Lower leg skin (tissue), 4 donors: Measurements from ENCODE around the gene FANK1. TPM values are rescaled to one million over a fixed set of nuclear protein-coding genes. Genes with fewer than 3 reads are reported as not detected.

Source experiments
- DNase-seq, 2 donors: peaks; one replicate each; pipeline ENCODE4 v3.0.0-alpha.2; 2019; ENCODE audit warnings: low spot score in 2 of 2
- H3K4me3 ChIP-seq: fragments of 200-600 bp; sonication (generic); 2 replicates; pipeline ENCODE4 v1.5.1; 2017; ENCODE audit warnings: mild to moderate bottlenecking, low read depth; ENCODE audit not compliant: poor library complexity, severe bottlenecking
- POLR2A ChIP-seq, 2 donors: fragments of 450-650 bp; IDR thresholded peaks; one replicate each; pipeline ENCODE4 v1.6.1; 2016 to 2017; ENCODE audit warnings: antibody characterized with exemption in 2 of 2, mild to moderate bottlenecking in 1 of 2, moderate library complexity in 1 of 2
- WGBS, 2 donors: methylation state at CpG; one replicate each; pipeline ENCODE4 v1.1.5; 2018; 5-methylcytosine and 5-hydroxymethylcytosine counted together
- intact Hi-C: fragments of 100-400 bp; cut with DNase I; formaldehyde crosslinking; loops from one replicate; pipeline ENCODE4 v1.15.0; 2023; ENCODE audit warnings: low total_unique reads
- total RNA-seq, 4 donors: library from RNA; depleted of rRNA; stranded (reverse); fragments of >200 nt; gene quantifications; one replicate each; pipeline ENCODE4 v1.1.0, GENCODE V29; 2016
- TF ChIP-seq, protein P1 (sequence below), 3 donors: fragments of 450-650 bp; IDR thresholded peaks; one replicate each; pipeline ENCODE4 v1.5.1; 2016; ENCODE audit warnings: antibody characterized with exemption in 3 of 3, mild to moderate bottlenecking in 3 of 3, moderate library complexity in 2 of 3

FANK1 gene
- total RNA-seq, 4 donors from 2014 or later: 3.0 to 7.8 (median 4.3) TPM

GRCh38 chr10:125992254-125992653 lies 95.9 kb downstream of the FANK1 start:
- intact Hi-C loops: no loop called here
- WGBS, 2 donors: 82 to 84% methylated on average over 7 of the region's 7 CpGs

DNA sequence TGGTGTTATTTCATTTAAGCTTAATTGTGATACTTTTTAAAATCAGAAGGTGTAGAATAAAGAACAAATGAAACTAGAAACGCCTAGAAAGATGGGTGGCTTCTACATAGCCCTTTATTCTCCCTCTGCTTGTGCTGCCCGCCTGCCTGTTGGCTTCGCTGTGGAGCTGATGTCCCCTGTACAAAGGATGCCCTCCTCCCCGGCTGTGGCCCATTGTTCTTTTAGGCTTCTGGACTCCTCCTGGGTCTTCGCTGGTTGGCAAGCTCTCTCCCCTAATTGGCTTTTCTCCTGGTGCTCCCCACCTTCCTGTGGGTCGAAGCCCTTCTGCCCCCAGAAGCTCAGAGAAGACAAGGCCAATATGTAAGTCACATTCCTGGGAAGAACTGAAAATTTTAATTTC lies 98.2 kb downstream of the FANK1 start:
- no peak for DNase-seq
- 87 to 93% methylated on average over 6 of the region's 6 CpGs for WGBS, 2 donors
- intact Hi-C loops: no loop called here
- H3K4me3 ChIP-seq: no peak overlapping the region
- TF ChIP-seq, protein P1, sequence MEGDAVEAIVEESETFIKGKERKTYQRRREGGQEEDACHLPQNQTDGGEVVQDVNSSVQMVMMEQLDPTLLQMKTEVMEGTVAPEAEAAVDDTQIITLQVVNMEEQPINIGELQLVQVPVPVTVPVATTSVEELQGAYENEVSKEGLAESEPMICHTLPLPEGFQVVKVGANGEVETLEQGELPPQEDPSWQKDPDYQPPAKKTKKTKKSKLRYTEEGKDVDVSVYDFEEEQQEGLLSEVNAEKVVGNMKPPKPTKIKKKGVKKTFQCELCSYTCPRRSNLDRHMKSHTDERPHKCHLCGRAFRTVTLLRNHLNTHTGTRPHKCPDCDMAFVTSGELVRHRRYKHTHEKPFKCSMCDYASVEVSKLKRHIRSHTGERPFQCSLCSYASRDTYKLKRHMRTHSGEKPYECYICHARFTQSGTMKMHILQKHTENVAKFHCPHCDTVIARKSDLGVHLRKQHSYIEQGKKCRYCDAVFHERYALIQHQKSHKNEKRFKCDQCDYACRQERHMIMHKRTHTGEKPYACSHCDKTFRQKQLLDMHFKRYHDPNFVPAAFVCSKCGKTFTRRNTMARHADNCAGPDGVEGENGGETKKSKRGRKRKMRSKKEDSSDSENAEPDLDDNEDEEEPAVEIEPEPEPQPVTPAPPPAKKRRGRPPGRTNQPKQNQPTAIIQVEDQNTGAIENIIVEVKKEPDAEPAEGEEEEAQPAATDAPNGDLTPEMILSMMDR (IDR thresholded peaks at IDR 0.05): no peak
- TF ChIP-seq POLR2A (IDR thresholded peaks at IDR 0.05): no peak

More at GRCh38 chr10:125992254-125992653, 95.9 kb downstream of the FANK1 start:
- DNase-seq: no peak
- TF ChIP-seq POLR2A (IDR thresholded peaks at IDR 0.05): no peak
- TF ChIP-seq, protein P1 (IDR thresholded peaks at IDR 0.05): no peak
- H3K4me3 ChIP-seq: no peak overlapping the region

DNA sequence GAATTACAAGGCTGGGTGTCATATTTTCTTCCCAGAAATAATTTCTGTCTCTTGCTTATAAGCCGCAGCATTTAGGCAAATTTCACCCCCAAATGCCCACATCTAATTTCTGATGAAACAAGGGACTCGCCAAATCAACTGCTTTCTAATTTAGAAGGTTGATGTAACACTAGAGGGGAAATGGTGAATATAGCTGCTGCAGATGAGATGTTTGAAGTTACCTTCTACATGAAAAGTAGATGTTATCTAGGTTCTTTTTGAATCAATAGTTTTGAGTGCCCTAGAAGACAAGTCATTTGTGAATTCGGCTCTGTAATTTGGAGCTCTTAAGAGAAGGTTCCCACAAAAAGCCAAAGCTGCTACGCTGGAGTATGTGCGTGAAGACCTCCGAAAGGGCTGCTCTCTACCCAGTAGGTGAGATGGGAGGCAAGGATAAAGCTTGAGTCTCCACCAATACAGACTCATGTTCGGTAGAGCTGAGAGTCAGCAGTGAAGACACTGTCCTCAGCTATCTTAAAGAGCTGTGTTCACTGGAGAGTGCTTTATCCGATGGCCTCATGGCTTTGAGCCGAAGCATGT lies 99.5 kb downstream of the FANK1 start:
- 91 to 97% methylated on average over 9 of the region's 9 CpGs for WGBS, 2 donors
- intact Hi-C loops: no loop called here
- no peak overlapping the region for H3K4me3 ChIP-seq
- DNase-seq: no peak
- TF ChIP-seq, protein P1 (IDR thresholded peaks at IDR 0.05): no peak
- TF ChIP-seq POLR2A (IDR thresholded peaks at IDR 0.05): no peak

DNA sequence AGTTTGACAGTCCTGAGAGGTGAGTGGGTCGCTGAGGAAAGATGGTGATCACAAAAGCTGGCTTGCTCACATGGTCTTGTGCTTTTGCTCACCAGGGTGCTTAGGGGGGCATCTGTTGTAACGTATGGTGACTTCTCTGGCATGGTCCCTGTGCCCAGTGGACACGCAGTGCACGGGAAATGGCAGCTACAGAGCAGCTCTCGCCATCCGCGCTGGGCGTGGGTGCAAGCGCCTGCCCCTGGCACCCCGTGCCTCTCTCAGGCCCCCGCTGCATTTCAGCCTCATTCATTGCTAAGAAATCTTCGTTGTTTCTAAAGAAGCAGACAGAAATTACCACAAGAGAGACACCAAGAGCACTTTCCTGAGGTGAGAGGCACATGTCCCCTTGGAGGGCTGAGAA lies 101.2 kb downstream of the FANK1 start:
- DNase-seq: no peak
- 96 to 97% methylated on average over 12 of the region's 12 CpGs for WGBS, 2 donors
- H3K4me3 ChIP-seq: no peak overlapping the region
- TF ChIP-seq, protein P1 (IDR thresholded peaks at IDR 0.05): no peak
- TF ChIP-seq POLR2A (IDR thresholded peaks at IDR 0.05): no peak
- intact Hi-C loops: no loop called here

DNA sequence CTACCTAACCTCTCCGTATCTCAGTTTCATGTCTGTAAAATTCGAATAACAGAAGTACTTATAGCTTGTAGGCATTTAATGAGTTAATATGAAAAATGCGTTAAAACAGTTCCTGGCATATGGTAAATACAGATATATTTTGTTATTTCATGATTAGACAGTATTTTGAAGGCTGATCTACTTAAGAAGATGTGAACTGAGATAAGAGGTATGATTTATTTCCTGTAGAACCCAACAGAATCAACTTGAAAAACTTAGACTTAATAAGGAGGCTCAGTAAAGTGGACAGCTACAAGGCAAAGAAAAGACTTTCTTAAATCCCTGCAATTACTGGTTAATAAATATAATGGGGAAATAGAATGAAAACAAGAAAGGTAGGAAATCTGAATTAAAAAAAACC lies 103.3 kb downstream of the FANK1 start:
- intact Hi-C loops: no loop called here
- no peak overlapping the region for H3K4me3 ChIP-seq
- 67 to 69% methylated on average over 3 of the region's 3 CpGs for WGBS, 2 donors
- DNase-seq: no peak
- TF ChIP-seq, protein P1 (IDR thresholded peaks at IDR 0.05): no peak
- TF ChIP-seq POLR2A (IDR thresholded peaks at IDR 0.05): no peak

GRCh38 chr10:126001576-126001975 lies 105.2 kb downstream of the FANK1 start:
- intact Hi-C loops: no loop called here
- H3K4me3 ChIP-seq: no peak overlapping the region
- DNase-seq: no peak
- 49 to 58% methylated on average over 2 of the region's 2 CpGs for WGBS, 2 donors
- TF ChIP-seq POLR2A (IDR thresholded peaks at IDR 0.05): no peak
- TF ChIP-seq, protein P1 (IDR thresholded peaks at IDR 0.05): no peak
